GM19035 (cell line): ENCODE measurements around the gene KRTAP13-2.
A peak's percentile ranks its signal among the peaks of the same experiment; 100 is the strongest.

ENCODE experiments used
- ATAC-seq: cut with Tn5 transposase; IDR thresholded peaks from one replicate; pipeline ENCODE4 v1.9.1; 2021; ENCODE audit not compliant: unreplicated experiment

Gene KRTAP13-2, protein sequence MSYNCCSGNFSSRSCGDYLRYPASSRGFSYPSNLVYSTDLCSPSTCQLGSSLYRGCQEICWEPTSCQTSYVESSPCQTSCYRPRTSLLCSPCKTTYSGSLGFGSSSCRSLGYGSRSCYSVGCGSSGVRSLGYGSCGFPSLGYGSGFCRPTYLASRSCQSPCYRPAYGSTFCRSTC

DNA sequence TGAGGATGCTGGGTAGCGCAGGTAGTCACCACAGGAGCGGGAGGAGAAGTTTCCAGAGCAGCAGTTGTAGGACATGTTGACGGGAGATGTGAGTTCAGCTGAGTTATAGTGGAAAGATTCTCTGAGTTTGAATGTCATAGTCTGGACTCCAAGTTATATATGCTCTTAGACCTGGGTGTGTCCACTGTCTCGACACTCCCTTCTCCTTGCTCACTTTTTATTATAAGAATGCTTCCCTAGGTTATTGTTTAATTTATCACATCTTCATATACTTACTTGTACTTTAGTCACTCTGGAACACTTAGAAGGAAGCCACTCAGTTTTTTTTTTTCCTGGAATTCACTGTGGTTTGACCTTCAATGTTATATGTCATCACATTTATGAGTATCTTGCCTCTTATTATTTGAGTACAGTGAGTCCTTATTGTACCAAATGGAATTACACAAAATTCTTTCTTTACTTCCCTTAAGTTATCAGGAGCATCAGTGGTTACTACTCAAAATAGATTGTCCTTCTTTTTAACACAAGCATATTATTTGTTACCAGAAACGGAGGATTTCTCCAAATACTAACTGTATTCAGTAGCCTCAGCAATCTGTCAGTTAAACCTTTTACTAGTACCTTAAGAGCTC is at the start of gene KRTAP13-2:
Gene KRTAP13-2, minus strand, starts transcription at position 133 of the 632 bp plus-strand sequence. Its CDS starts 58 bp downstream, at position 75.
- no peak for ATAC-seq

GRCh38 chr21:30415993-30416392 is 43.9 kb upstream of the KRTAP13-2 start:
- ATAC-seq: no peak

GRCh38 chr21:30408782-30409494 is 36.9 kb upstream of the KRTAP13-2 start:
- ATAC-seq: no peak

DNA sequence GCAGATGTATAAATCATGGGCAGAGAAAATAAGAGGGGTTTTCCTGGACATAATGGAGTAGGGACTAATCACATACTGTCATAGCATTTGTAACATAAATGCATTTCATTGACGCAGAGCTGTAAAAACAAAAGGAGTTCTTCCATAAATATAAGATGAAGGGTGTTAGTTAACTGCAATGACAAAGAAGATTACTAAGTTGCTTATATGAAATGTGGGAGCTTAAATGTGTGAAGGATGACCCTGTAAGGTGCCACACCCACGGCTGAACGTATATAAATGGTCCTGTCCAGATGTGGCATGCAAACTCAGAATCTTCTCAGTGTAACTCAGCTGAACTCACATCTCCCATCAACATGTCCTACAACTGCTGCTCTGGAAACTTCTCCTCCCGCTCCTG is 23.7 kb upstream of the KRTAP13-2 start, which contains the start of gene KRTAP13-1:
Gene KRTAP13-1, plus strand, starts transcription at position 301 of the 400 bp plus-strand sequence. Its CDS starts 56 bp downstream, at position 357.
- no peak for ATAC-seq

DNA sequence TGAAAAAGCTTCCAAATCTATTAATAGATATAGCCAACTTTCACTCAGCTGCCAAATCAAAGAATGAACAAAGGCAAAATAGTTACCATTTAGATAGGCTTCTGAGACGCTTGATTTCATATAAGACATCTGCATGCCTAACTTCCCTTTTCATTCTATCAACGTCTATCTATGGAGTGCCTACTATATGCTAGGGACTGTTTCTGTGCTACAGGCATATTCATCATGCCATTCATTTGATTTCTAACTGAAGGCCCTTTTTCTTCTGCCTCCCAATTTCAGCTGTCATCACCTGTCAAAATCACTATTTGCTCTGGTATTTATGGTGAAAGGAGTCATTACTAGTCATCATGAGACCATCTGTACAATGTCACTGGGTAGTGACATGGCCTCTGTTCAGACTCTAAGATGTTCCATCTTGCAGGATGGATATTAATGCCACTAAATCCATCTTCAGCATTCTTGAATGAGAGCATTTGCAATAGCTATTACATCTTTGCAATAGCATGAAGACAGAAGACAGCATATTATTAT is 19.5 kb upstream of the KRTAP13-2 start:
- no peak for ATAC-seq

GRCh38 chr21:30382201-30382600 is 10.1 kb upstream of the KRTAP13-2 start:
- no peak for ATAC-seq

- no peak for ATAC-seq
These were observed 16.2 kb downstream of the KRTAP13-2 start for GRCh38 chr21:30355906-30356305.

DNA sequence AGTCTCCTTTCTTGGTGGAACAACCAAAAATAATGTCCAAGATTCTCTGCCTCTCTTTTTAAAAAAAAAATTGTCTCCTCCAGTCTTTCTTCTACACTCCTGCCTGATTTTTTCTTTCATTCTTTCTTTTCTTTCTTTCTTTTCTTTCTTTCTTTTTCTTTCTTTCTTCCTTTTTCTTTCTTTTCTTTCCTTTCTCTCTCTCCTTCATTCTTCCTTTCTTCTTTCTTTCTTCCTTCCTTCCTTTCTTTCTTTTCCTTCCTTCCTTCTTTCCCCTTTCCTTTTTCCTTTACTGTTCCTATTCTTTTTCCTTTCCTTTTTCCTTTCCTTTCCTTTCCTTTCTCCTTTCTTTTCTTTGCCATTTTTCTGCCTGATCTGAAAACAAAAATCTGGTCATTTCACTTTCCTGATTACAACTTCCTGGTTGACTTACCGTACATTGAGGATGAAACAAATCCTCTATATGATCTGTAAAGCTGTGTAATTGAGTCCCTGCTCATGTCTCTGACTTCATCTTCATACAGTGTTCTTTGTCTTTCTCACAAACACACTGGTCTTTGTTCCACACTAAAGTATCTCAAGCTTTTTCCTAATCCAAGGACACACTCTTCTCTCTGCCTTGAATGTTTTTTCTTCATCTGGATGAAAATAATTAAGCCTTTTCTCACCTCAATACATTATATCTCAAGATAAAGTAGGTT is 17.6 kb downstream of the KRTAP13-2 start:
- ATAC-seq: no peak

DNA sequence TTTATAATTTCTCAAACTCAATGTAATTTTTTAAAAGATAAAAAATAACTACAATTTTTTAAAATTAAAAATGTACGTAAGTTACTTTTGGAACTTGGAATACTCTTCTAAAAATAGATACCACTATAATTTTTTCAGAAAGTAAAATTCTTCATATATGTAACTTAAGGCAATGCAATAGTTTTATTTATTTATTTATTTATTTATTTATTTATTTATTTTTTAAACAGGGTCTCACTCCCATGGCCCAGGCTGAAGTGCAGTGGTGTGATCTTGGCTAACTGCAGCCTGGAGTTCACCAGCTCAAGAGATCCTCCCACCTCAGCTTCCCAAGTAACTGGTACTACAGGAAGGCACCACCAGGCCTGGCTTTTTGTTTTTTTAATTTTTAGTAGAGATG is 20.5 kb downstream of the KRTAP13-2 start:
- ATAC-seq: no peak

GRCh38 chr21:30349572-30349971 is 22.5 kb downstream of the KRTAP13-2 start:
- ATAC-seq: no peak

DNA sequence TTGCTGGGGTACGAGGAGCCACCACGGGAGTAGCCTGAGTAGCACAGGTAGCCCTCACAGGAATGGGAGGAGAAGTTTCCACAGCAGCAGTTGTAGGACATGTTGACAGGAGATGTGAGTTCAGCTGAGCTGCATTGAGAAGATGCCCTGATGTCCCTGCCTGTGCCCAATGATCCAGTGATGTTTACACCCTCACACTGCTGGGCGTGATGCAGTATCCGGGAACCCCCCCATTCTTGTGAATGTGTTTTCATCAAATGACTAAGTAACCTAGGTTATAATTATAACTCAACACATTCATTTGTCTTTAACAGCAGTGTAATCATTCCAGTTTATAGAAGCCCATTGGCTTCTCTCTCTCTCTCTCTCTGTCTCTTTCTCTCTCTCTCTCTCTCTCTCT is 23.6 kb downstream of the KRTAP13-2 start, which contains the start of gene KRTAP23-1:
Gene KRTAP23-1, minus strand, starts transcription at position 101 of the 400 bp plus-strand sequence. Its CDS starts 0 bp downstream, at position 101.
- ATAC-seq: no peak

DNA sequence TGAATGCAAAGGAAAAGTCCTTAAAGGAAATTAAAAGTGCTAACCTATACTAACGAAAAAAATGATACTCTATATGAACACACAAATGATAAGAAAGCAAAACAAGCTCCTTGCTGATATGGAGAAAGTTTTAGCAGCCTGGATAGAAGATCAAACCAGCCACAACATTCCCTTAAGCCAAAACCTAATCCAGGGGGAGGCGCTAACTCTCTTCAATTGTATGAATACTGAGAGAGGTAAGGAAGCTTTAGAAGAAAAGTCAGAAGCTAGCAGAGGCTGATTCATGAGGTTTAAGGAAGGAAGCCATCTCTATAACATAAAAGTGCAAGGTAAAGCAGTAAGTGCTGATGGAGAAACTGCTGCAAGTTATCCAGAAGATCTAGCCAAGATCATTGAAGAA is 27.1 kb downstream of the KRTAP13-2 start:
- ATAC-seq: no peak

- ATAC-seq: peak; percentile 49
These were observed 31.1 kb downstream of the KRTAP13-2 start for GRCh38 chr21:30340714-30341573.

- ATAC-seq: no peak
These were observed 33.4 kb downstream of the KRTAP13-2 start for GRCh38 chr21:30338717-30339116.

DNA sequence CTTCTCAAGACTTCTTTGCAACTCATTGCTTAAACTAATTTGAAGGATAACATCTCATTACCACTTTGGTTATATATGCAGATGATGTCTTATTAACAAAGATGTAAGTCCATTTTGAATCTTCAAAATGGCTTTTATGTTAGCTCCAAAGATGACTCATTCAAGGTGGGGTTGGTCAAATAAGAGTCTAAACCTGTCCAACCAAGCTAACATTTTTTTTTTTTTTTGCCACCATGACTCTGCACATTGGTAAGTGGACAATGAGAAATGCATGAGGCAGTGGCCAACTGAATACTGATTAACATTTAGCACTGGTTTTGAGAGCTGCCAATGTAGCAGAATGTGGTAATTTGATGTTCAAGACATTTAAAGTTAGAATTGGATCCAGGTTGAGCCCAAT is 34.3 kb downstream of the KRTAP13-2 start:
- no peak for ATAC-seq

DNA sequence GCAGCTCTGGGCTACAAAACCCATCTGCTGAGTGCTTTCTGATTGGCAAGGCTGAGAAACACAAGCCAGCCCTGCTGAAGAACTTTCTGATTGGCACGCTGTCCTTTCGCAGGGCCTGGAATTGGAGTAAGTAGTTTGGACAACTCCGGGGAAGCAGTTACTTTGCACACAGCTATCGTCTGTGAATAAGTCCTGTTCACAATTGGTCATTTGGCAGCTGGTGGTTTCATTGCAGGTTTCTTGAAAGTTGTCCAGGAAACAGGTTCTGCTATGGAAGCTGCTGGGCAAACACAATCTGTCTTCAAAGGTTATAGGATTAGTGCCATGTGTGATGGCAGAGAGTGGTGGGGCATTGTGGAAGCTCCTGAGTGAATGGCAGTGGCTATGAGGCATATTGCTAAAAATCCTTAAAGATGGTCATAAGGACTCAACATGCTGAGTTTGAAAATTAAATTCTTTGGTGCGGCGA is 34.8 kb downstream of the KRTAP13-2 start, which contains the start of gene KRTAP27-1:
Gene KRTAP27-1, minus strand, starts transcription at position 419 of the 469 bp plus-strand sequence. Its CDS starts 26 bp downstream, at position 393.
- ATAC-seq: no peak

GRCh38 chr21:30336596-30336995 is 35.5 kb downstream of the KRTAP13-2 start:
- no peak for ATAC-seq

GRCh38 chr21:30333736-30334135 is 38.3 kb downstream of the KRTAP13-2 start:
- no peak for ATAC-seq

DNA sequence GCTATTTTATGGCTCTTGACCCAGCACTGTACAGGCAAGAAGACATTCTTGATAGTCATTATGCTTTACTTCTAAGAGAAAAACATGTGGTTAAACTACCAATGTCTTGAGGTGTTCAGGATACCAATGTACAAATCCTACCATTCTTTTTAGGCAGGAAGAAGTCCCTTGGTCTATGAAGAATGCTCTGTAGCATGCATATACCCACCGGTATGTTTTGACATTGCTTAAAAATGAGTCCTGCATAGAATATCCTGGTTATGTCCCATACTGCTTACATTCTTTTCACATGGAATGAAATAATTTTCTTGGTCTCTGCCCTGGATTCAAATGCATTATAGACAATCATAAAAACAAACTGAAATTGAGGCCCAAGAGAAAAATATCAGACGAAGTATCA is 39.4 kb downstream of the KRTAP13-2 start:
- no peak for ATAC-seq
